WTC11 (cell line): ENCODE data around the gene GNPDA2. TPM values are rescaled to one million over a fixed set of nuclear protein-coding genes. Genes with fewer than 3 reads are reported as not detected.

ENCODE experiments used
- ATAC-seq: fragments of 200-7000 bp; cut with Tn5 transposase; 2 replicates; pipeline ENCODE4 v1.10.0; 2021; ENCODE audit warnings: mild to moderate bottlenecking, moderate library complexity
- CTCF ChIA-PET: fragments of 300-600 bp; sonication (Branson Sonifier 250); formaldehyde crosslinking; loops from one replicate; lab custom pipeline; 2021; ENCODE audit warnings: antibody characterized with exemption; lab: Charles Lee
- POLR2A ChIA-PET: fragments of 350-600 bp; sonication (Branson Sonifier 250); formaldehyde crosslinking; loops from one replicate; lab custom pipeline; 2021; ENCODE audit warnings: antibody characterized with exemption; lab: Charles Lee
- DNase-seq: peaks from one replicate; pipeline ENCODE4 v3.0.0; 2021; ENCODE audit warnings: low spot score
- H3K27ac Mint-ChIP-seq: 2 replicates; pipeline ENCODE4 v1.8.0; 2021; ENCODE audit warnings: mixed read lengths
- H3K27me3 Mint-ChIP-seq: 2 replicates; pipeline ENCODE4 v1.8.0; 2021; ENCODE audit warnings: low read depth, mild to moderate bottlenecking, moderate library complexity, mixed read lengths
- H3K36me3 Mint-ChIP-seq: 2 replicates; pipeline ENCODE4 v1.8.0; 2021; ENCODE audit warnings: mixed read lengths
- H3K4me1 Mint-ChIP-seq: 2 replicates; pipeline ENCODE4 v1.8.0; 2022; ENCODE audit warnings: mixed read lengths
- H3K4me3 Mint-ChIP-seq: 2 replicates; pipeline ENCODE4 v1.8.0; 2021; ENCODE audit warnings: mild to moderate bottlenecking, moderate library complexity, mixed read lengths
- H3K9me3 Mint-ChIP-seq: 2 replicates; pipeline ENCODE4 v1.8.0; 2021; ENCODE audit warnings: mixed read lengths
- ATF2 ChIP-seq: sonication (generic); formaldehyde crosslinking; IDR thresholded peaks from 2 replicates; pipeline ENCODE4 v1.8.1; 2022; ENCODE audit warnings: low read depth, missing genetic modification reagents, borderline replicate concordance
- ATF3 ChIP-seq: sonication (generic); formaldehyde crosslinking; conservative IDR thresholded peaks from 2 replicates; pipeline ENCODE4 v1.8.1; 2022; ENCODE audit warnings: mild to moderate bottlenecking, missing genetic modification reagents
- CBFB ChIP-seq: sonication (generic); formaldehyde crosslinking; IDR thresholded peaks from 2 replicates; pipeline ENCODE4 v1.8.1; 2022; ENCODE audit warnings: mild to moderate bottlenecking, low read depth, missing genetic modification reagents
- CTCF ChIP-seq: fragments of 200-600 bp; IDR thresholded peaks from 2 replicates; pipeline ENCODE4 v1.8.0; 2022; ENCODE audit warnings: antibody characterized with exemption
- E2F5 ChIP-seq: sonication (generic); formaldehyde crosslinking; IDR thresholded peaks from 2 replicates; pipeline ENCODE4 v1.8.1; 2022; ENCODE audit warnings: mild to moderate bottlenecking, moderate library complexity, missing genetic modification reagents
- EMX1 ChIP-seq: fragments of 250-450 bp; sonication (Bioruptor Pico); IDR thresholded peaks from 2 replicates; pipeline ENCODE4 v1.8.0; 2021; ENCODE audit warnings: mild to moderate bottlenecking
- ERG ChIP-seq: fragments of 250-450 bp; sonication (Bioruptor Pico); IDR thresholded peaks from 2 replicates; pipeline ENCODE4 v1.8.0; 2021; ENCODE audit warnings: mild to moderate bottlenecking
- HMGXB4 ChIP-seq: sonication (generic); formaldehyde crosslinking; IDR thresholded peaks from 2 replicates; pipeline ENCODE4 v1.8.1; 2023; ENCODE audit warnings: mild to moderate bottlenecking, moderate library complexity, missing genetic modification reagents
- IRF1 ChIP-seq: sonication (generic); formaldehyde crosslinking; IDR thresholded peaks from 2 replicates; pipeline ENCODE4 v1.8.0; 2023; ENCODE audit warnings: missing genetic modification reagents
- IRF2 ChIP-seq: sonication (generic); formaldehyde crosslinking; IDR thresholded peaks from 2 replicates; pipeline ENCODE4 v1.8.0; 2022; ENCODE audit warnings: low read depth, missing genetic modification reagents, borderline replicate concordance
- JUN ChIP-seq: sonication (generic); formaldehyde crosslinking; IDR thresholded peaks from 2 replicates; pipeline ENCODE4 v1.8.0; 2023; ENCODE audit warnings: mild to moderate bottlenecking, missing genetic modification reagents
- KAT7 ChIP-seq: sonication (generic); formaldehyde crosslinking; IDR thresholded peaks from 2 replicates; pipeline ENCODE4 v1.8.1; 2023; ENCODE audit warnings: missing genetic modification reagents, mild to moderate bottlenecking, borderline replicate concordance
- MAX ChIP-seq: sonication (generic); formaldehyde crosslinking; IDR thresholded peaks from 2 replicates; pipeline ENCODE4 v1.8.0; 2022; ENCODE audit warnings: mild to moderate bottlenecking, missing genetic modification reagents
- NFE2L1 ChIP-seq: sonication (generic); formaldehyde crosslinking; IDR thresholded peaks from 2 replicates; pipeline ENCODE4 v1.8.1; 2023; ENCODE audit warnings: missing genetic modification reagents
- TEAD1 ChIP-seq: sonication (generic); formaldehyde crosslinking; IDR thresholded peaks from 2 replicates; pipeline ENCODE4 v1.8.0; 2022; ENCODE audit warnings: mild to moderate bottlenecking, missing genetic modification reagents
- TEAD4 ChIP-seq: sonication (generic); formaldehyde crosslinking; IDR thresholded peaks from 2 replicates; pipeline ENCODE4 v1.8.0; 2022; ENCODE audit warnings: mild to moderate bottlenecking, missing genetic modification reagents
- ZBTB21 ChIP-seq: sonication (generic); formaldehyde crosslinking; IDR thresholded peaks from 2 replicates; pipeline ENCODE4 v1.8.1; 2023; ENCODE audit warnings: mild to moderate bottlenecking, missing genetic modification reagents, borderline replicate concordance
- ZNF138 ChIP-seq: sonication (generic); formaldehyde crosslinking; conservative IDR thresholded peaks from 2 replicates; pipeline ENCODE4 v1.8.1; 2022; ENCODE audit warnings: mild to moderate bottlenecking, moderate library complexity, missing genetic modification reagents
- ZNF232 ChIP-seq: sonication (generic); formaldehyde crosslinking; IDR thresholded peaks from 2 replicates; pipeline ENCODE4 v1.8.0; 2022; ENCODE audit warnings: mild to moderate bottlenecking, missing genetic modification reagents
- ZNF281 ChIP-seq: sonication (generic); formaldehyde crosslinking; IDR thresholded peaks from 2 replicates; pipeline ENCODE4 v1.8.0; 2023; ENCODE audit warnings: mild to moderate bottlenecking, missing genetic modification reagents
- ZNF416 ChIP-seq: fragments of 250-450 bp; sonication (Bioruptor Pico); IDR thresholded peaks from 2 replicates; pipeline ENCODE4 v1.9.0; 2021; ENCODE audit warnings: mild to moderate bottlenecking, inconsistent platforms
- total RNA-seq: library from RNA; stranded (reverse); gene quantifications from 3 replicates; pipeline ENCODE4 v1.2.3, GENCODE V29; 2021

Gene GNPDA2
- total RNA-seq, 1 experiment from 2014 or later, result 4.9 TPM

GRCh38 chr4:44662623-44663005, 63.7 kb downstream of the GNPDA2 start (continued):
- TF ChIP-seq CBFB (CRISPR knock-in tag) (no peak), KAT7 (CRISPR knock-in tag) (no peak), ZBTB21 (CRISPR knock-in tag) (no peak), ATF3 (no peak), TEAD1 (CRISPR knock-in tag) (no peak), ERG (CRISPR knock-in tag) (no peak), EMX1 (no peak), MAX (CRISPR knock-in tag) (no peak)

GRCh38 chr4:44661940-44662622, 64.3 kb downstream of the GNPDA2 start:
- DNase-seq (no peak), ATAC-seq (peak; percentile 62)
- Mint-ChIP-seq H3K27me3 (no peaks in the 10 kb centered on the region), H3K4me1 (peaks cover 11% of the 10 kb centered on the region), H3K36me3 (no peaks in the 10 kb centered on the region), H3K27ac (no peak overlapping the region), H3K9me3 (no peaks in the 10 kb centered on the region), H3K4me3 (no peak overlapping the region)
- ChIA-PET POLR2A (no interaction called here), CTCF (no interaction called here)
- TF ChIP-seq ZNF281 (CRISPR knock-in tag) (no peak), IRF2 (CRISPR knock-in tag) (no peak), IRF1 (CRISPR knock-in tag) (no peak), E2F5 (CRISPR knock-in tag) (no peak), ZNF416 (CRISPR knock-in tag) (no peak), TEAD4 (CRISPR knock-in tag) (no peak)

GRCh38 chr4:44660396-44660795, 66.0 kb downstream of the GNPDA2 start:
- POLR2A ChIA-PET, result no interaction called here
- no peak for ATAC-seq
- CTCF ChIA-PET, result no interaction called here
- Mint-ChIP-seq H3K27me3 (no peaks in the 10 kb centered on the region), H3K27ac (no peak overlapping the region), H3K4me1 (peaks cover 11% of the 10 kb centered on the region), H3K36me3 (no peaks in the 10 kb centered on the region), H3K4me3 (no peak overlapping the region), H3K9me3 (no peaks in the 10 kb centered on the region)
- no peak for DNase-seq
- TF ChIP-seq ZNF138 (CRISPR knock-in tag) (no peak), ATF2 (CRISPR knock-in tag) (no peak), HMGXB4 (CRISPR knock-in tag) (no peak), E2F5 (CRISPR knock-in tag) (no peak), NFE2L1 (CRISPR knock-in tag) (no peak), CTCF (no peak), TEAD1 (CRISPR knock-in tag) (no peak), ZBTB21 (CRISPR knock-in tag) (no peak), JUN (CRISPR knock-in tag) (no peak), ZNF232 (CRISPR knock-in tag) (no peak)
